ENCODE data around the gene IGFL2.
"Not testable (repeated sequence)": the region's sequence is repeated elsewhere in the genome, so short reads cannot be mapped to it uniquely, and the experiment has no call there.

Gene IGFL2

DNA sequence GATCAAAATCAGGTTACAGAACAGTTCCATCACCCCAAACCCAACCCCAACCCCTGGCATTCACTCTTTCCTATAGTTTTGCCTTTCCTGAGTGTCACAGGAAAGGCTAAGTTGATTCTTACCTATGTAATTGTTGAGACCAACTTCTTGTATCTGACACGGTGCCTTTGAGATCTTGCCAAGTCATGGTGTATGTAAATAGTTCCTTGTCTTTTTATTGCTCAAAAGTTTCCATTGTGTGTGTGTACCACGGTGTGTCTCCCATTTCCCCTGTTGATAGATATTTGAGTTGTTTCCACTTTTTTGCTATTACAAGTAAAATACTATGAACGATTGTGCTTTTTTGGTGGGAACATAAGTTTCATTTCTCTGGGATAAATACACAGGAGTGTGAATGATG, 3.3 kb upstream of the IGFL2 start:
- no peak for DNase-seq

DNA sequence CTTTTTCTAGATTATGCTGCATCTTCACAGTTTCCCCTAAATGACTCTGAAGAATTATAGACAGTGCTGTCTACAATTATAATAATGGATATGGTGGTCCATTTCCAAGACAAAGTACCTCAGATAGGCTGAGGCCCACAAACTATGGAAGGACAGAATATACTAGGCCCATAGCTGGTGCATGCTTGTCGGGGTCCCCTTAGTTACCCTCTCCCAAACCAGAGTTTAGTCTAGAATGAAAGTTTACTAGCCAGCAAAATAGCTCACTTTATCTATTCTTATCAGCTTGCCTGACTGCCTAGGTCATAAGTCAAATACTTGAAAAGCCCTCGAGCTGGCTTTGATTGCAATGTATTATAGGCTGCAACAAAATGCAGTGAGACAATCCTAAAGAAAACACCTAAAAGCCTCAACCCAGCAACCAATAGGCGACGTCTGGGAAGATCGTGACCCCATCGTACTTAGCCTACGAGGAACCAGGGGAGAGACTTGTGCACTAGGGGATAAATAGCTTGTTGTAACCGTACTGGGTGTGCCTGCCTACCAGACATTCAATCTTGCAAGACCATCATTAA, 785 bp upstream of the IGFL2 start:
- DNase-seq, result no peak

DNA sequence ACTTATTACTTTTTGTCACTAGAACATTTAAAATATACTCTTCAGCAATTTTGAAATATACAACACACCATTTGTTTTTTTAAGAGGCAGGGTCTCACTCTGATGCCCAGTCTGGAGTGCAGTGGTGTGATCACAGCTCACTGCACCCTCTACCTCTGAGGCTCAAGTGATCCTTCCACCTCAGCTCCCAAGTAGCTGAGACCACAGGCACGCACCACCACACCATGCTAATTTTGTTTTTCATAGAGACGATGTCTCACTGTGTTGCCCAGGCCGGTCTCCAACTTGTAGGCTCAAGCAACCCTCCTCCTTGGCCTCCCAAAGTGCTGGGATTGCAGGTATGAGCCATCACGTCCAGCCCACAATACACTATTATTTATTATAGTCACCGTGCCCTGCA, 2.6 kb downstream of the IGFL2 start:
- no peak for DNase-seq

DNA sequence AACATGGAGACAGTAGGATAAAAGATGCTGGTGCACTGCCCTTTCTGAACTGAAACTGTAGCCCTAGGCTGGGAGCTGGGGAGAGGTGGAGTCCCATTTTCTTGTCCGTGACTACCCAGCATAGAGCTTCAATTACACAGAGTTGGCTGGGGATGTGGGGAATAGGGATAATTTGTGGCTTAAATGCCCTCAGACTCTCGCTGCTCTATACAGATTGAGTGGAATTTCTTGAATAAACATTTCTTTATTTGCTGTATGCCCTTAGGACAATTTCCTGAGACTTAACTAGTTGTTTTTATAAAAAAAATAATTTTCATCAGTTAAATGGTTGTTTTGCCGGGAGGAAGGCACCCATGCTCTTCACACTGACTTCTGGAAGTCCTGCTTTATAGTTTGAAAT, 7.2 kb downstream of the IGFL2 start:
- DNase-seq, result no peak

DNA sequence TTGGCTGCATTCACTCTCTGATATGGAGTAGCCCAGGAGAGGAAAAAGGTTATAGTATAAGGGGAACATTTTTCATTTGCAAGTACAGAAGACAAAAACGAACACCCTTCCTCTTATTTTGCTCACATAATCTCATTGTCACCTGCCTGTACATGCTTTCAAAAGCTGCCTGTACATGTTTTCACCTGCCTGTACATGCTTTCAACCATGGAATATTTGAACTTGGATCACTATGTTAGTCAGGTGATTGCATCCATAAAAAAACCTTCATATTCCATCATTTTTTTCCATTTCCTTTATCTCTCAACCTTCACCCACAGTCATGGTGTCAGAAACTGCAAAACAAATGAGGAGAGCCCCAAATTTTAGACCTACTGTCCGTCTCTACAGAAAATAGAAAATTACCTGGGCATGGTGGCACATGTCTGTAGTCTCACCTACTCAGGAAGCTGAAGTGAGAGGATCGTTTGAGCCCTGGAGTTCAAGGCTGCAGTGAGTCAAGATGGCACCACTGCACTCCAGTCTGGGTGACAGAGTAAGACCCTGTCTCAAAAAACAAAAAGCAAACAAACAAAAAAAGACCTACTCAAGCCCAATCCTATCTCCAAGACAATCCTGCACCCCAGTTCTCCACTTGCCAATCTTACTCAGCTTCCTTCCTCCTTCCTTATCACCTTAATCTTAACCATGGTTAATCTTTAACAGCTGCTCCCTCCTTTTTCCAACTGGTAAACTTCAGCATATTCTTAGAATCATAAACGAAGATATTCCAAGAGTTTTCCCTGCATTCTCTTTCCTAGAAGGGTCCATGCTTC, 11.6 kb downstream of the IGFL2 start:
- no peak for DNase-seq

DNA sequence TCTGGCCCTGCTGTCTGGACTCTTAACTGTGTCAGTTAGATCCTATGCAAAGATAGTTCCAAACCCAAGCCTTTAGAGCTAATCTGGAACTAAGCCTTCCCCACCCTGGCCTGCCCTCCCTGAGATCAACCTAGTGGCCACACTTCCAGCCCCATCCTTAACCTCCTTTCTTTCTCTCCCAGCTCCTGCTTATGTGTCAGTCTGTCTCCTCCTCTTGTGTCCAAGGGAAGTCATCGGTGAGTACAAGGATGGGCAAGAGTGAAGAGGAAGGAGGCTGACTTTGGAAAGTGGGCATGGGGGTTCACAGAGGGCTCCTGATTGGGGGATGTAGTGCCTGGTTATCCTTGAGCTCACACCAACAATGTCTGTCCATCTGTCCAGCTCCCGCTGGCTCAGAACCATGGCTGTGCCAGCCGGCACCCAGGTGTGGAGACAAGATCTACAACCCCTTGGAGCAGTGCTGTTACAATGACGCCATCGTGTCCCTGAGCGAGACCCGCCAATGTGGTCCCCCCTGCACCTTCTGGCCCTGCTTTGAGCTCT, 12.3 kb downstream of the IGFL2 start:
- no peak for DNase-seq

DNA sequence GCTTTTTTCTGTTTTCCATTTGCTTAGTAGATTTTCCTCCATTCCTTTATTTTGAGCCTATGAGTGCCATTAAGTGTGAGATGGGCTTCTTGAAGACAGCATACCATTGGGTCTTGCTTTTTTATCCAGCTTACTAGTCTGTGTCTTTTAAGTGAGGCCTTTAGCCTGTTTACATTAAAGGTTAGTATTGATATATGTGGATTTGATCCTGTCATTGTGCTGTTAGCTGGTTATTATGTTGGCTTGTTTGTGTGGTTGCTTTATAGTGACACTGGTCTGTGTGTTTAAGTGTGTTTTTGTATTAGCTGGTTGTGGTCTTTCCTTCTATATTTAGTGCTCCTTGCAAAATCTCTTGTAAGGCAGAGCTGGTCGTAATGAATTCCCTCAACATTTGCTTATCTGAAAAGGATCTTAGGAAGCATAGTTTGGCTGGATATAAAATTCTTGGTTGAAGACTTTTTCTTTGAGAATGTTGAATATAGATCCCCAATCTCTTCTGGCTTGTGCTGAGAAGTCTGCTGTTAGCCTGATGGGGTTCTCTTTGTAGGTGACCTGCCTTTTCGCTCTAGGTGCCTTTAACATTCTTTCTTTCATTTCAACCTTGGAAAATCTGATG, 13.7 kb downstream of the IGFL2 start:
- DNase-seq, result not testable (repeated sequence)

DNA sequence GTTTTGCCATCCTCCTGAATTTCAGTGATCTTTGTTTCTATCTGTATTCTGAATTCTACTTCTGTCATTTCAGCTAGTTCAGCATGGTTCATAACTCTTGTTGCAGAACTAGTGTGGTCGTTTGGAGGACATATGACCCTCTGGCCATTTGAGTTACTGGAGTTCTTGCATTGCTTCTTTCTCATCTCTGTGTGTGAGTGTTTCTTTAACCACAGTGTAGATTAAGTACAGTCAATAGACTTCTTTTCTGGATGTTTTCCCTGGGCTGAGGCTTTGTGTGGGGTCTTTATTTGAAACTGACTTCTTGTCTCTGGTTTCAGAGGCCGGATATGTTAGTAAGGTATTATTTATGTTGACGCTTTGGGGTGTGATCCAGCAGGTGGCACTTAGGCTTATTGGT, 14.7 kb downstream of the IGFL2 start:
- DNase-seq, result no peak

DNA sequence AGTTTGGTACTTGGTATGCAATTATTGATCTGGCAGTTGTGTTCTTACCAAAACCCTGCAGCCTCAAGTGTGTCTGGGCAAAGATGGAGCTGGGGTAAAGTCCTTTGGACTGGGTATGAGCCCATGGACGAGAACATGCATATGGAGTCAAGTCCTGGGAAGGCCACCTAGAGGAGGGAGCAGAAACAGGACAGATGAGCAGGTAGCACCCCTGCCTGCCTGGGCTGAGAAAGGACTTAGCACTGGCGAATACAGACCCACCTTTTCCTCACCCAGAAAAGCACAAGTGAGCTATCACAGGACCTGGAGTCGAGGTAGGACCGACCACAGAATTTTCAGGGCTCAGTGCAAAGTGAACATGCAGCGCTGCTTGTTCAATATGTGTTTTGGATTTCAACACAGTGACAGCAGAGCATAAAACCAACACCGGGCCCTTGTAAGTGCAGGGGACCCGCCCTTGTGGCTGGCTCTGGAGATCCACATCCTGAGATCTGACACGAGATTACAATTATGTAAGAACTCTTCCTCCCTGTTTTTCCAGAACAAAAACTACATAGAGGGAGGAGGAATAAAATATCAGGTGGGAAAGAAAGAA, 25.9 kb downstream of the IGFL2 start:
- DNase-seq, result no peak

DNA sequence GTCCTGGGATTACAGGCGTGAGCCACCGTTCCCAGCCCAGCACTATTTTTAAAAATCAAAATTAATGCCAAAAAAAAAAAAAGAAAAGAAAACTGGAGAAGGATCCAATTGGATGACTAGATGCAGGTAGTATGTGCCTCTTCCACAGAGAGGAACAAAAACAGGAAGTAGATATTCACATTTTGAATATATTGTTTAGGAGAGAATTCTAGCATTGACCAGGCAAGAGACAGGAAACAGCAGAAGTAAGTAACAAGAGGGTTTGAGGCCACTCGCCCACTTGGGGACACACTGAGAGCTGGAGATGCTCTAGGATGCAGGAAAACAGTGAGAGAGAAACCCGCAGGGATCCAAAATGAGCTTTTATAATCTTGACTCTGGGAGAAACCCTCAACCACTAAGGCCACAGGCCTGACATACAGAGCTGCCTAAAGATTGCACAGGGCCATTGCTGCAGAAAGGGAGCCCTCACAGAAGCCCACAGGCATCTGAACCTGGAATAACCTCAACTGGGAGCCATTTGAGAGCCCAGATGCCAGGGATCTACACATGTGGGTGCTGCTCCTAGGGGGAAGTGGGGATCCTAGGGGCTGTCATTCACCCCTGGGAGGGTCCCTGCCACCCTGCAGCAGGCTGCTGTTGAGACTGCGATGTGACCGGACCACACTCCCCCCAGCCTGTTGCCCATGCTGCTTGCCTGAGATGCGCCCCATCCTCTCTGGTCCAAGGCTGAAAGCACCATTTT, 28.2 kb downstream of the IGFL2 start:
- DNase-seq, result no peak

DNA sequence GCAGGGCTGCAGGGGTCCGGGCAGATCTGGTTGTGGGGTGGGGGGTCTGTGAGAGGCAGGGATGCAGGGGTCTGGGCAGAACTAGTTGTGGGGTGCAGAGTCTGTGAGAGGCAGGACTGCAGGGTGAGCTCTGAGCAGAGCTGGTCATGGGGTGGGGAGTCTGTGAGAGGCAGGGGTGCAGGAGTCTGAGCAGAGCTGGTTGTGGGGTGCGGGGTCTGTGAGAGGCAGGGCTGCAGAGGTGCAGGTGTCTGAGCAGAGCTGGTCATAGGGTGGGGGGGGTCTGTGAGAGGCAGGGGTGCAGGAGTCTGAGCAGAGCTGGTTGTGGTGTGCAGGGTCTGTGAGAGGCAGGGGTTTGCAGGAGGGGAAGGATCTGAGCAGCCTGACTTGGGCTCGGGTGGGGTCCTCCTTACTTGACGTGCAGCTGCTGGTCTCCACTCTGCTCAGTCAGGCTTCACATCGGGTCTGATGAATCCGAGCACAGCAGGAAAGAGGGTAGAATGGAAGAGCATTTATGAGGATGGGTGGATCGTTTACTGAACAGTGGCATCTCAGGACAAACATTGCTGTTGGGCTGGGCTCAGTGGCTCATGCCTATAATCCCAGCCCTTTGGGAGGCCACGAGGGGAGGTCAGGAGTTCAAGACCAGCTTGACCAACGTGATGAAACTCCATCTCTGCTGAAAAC, 31.2 kb downstream of the IGFL2 start:
- no peak for DNase-seq

DNA sequence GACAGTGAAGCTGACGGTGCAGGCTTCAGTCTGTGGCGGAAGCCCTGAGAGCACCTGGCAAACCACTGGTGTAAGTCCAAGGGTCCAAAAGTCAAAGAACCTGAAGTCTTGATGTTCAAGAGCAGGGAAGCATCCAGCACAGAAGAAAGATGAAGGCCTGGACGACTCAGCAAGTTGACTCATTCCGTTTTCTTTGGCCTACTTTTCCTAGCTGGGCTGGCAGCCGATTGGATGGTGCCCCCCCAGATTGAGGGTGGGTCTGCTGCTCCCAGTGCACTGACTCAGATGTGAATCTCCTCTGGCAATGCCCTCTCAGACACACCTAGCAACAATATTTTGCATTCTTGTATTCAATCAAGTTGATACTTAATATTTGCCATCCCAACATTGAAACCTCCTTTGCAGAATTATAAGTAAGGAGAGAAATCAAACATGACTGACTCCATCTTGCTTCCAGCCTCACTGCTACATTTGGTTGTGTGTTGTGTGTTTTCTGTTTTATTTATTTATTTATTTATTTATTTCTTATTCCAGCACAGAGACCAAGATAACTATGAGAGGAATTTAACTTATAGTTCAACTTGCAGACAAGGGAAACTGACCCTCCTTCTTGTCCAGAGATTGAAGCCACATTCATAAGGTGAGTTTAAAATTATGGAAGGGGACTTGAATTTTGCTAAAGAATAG, 32.8 kb downstream of the IGFL2 start:
- no peak for DNase-seq

DNA sequence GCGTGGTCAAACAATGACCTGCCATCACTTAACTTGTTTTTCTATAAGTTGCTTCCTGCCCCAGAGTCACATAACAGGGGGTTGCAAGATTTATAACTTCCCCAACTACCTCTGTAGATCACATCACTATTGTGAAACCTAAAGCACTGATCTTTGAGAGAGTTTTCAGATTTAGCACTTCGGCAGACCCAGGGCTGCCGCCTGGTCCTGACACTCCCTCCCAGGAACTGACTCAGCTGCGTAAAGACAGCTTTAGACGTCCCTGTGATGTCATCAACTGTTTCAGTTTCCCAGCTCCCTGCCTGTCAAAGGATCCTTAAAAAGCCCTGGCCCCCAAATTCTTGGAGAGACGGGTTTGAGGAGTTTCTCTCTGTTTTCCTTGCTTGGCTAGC, 33.3 kb downstream of the IGFL2 start:
- no peak for DNase-seq

DNA sequence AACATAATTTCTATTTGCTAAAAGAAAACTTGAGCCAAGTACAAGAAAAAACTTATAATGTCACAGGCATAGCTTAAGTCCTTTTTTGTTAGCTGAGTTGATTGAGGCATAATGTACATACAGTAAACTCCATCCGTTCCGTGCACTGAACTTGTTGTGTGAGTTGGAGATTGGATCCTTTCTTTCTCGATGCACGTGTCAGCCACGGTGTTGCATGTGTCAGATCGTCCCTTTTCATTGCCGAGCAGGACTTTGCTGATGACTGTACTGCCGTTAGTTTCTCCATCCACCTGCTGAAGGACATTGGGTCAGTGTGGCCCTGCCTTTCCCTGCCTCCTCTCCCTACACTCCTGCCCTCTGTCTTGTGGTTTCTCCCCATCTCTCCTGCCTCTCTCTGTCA, 34.4 kb downstream of the IGFL2 start:
- DNase-seq, result no peak

DNA sequence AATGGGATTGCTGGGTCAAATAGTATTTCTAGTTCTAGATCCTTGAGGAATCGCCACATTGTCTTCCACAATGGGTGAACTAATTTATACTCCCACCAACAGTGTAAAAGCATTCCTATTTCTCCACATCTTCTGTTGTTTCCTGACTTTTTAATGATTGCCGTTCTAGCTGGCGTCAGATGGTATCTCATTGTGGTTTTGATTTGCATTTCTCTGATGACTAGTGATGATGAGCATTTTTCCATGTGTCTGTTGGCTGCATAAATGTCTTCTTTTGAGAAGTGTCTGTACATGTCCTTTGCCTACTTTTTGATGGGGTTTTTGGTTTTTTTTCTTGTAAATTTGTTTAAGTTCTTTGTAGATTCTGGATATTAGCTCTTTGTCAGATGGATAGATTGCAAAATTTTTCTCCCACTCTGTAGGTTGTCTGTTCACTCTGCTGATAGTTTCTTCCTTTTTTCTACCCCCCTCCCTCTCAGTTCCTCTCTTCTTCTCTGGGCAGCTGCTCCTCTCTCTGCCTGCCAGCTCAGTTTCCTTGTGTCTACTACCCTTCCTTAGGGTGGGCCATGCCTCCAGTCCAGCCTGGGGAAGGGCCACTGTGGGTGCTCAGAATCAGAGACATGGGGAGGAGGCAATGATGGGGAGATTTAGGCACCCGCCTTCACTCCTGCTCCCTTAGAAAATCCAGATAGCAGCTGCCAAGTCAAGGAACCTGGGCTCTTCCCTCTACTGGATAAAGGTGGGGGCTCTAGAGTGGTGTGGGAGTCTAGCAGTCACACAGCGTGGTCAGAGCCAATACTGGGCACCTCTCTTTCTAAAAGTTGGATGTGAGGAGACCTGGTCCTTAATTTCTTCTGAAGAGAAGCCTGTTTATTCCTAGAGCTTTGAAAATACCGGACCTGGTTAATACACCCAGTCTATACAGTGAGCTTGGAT, 37.0 kb downstream of the IGFL2 start:
- not testable (repeated sequence) for DNase-seq

DNA sequence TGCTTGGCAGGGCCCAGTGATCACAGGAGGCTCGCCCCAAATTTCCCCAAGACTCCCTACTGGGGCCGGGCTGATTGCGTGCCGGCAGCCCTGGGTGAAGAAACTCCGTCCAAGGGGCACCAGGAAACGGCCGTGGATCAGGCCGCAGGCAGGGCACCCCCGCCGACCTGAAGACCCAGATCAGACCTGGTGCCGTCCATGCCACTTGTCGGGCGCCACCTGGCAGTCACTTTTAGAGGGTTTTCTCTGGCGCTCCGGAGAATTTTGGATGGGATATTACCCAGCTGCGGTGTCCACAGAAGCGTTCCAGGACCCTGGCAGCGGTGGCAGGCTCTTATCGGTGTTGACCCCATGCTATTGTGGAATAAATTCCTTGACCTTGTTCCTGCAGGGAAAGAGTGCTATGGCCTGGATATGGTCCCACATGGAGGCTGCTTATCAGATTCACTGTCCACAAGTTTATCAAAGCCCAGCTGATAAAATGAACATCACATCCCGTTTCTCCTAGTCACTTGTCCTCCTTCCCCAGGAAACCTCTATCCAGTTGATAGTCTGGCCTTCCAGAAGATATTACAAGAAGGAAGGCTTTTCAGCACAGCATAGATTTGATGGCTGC, 38.2 kb downstream of the IGFL2 start:
- DNase-seq, result no peak

DNA sequence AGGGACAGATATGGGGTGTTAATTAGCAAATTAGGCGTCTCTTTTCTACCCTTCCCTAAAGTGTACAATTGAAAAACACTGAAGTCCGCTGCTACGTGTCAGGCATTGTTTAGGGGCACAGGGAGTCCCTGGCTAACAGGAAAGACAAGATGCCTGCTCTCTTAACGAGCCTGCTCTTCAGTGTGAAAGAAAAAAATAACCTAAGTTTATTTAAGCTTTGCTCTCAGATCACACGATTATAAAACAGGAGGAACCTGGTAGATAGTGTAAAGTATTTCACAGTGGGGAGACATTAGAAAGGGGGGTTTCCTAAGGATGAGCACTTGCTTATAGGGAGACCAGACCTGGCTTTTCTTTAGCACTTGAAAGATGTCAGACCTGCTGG, 38.7 kb downstream of the IGFL2 start:
- DNase-seq, result no peak

DNA sequence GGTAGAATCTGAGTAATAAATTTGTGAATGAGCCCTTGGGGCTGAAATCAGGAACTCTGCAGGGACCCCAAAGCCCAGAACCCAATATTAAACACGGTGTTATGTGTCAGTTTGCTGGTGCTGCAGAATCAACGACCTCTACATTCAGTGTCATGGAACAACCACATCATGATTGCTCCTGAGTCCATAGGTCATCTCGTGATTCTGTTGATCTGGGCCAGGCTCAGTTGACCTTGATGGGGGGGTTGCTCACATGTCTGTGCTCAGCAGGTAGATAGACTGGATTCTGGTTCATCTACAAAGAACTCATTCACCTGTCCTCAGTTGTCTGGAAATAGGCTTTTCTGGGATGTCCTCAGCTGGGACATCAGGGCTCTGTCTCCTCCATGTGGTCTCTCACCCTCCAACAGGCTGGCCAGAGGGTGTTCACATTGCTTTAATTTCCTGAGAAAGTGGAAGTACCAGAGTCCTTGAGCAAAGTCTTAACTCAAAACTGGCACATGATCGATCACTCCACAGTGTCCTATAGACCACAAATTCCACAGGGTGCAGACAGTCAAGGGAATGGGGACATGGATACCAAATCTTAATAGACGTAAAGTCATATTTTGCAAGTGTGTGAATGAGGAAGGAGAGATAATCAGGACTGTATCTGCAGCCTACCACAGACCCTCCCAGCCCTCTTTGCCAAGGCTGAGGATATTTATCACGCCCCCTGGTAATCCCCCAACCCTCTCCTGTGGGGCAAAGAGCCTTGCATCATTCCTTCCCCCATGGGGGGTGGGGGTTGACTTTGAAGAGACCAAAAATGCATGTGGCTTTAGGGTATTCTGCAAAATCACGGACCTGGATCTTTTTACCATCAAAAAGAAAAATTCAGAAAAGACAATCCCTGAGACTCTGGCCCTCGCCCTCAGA, 42.2 kb downstream of the IGFL2 start:
- DNase-seq, result no peak

DNA sequence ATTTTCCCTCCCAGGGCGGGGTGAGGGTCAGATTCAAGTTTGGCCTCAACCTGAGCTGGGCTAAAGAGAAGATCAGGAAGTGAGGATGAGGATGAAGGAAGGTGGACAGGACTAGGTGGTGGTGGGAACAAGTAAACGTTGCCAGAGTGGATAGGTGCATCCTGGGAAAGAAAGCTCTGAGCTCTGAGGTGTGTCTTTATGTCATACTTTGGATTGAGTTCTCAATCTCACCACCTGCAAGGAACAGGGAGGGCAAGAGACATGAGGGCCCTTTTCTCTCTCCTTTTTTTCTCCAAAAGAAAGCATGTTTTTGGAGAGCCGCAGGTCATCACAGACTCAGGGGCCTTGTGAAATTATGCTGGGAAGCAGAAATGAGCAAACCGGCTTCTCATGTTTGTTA, 43.3 kb downstream of the IGFL2 start:
- no peak for DNase-seq
